GM12874 (cell line): ENCODE results near the gene PALLD.

Source experiments
- TF ChIP-seq, protein P1 (sequence below): IDR thresholded peaks from 2 replicates; pipeline ENCODE4 v1.5.1; 2011; ENCODE audit warnings: low read depth, mild to moderate bottlenecking, control low read depth, low read length, moderate library complexity; ENCODE audit not compliant: insufficient read depth

The PALLD gene

DNA sequence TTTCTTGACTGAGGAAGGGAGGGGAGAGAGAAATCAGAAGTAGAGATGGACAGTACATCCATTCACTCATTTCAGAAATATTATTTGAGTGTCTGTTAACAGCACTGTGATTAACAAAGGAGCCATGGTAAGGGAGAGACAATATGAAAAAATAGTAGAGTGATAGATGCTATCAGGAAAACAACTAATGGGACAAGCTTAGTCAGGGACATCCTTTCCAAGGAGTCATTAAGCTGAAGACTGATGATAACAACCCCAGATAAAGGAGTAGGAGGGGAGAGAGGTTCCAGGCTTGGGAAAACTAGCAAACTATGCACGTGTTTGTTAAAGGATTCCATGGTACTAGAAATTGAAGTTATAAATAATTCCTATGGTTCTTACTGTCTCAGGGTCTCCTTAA lies 391.0 kb downstream of the PALLD start:
- TF ChIP-seq, protein P1, sequence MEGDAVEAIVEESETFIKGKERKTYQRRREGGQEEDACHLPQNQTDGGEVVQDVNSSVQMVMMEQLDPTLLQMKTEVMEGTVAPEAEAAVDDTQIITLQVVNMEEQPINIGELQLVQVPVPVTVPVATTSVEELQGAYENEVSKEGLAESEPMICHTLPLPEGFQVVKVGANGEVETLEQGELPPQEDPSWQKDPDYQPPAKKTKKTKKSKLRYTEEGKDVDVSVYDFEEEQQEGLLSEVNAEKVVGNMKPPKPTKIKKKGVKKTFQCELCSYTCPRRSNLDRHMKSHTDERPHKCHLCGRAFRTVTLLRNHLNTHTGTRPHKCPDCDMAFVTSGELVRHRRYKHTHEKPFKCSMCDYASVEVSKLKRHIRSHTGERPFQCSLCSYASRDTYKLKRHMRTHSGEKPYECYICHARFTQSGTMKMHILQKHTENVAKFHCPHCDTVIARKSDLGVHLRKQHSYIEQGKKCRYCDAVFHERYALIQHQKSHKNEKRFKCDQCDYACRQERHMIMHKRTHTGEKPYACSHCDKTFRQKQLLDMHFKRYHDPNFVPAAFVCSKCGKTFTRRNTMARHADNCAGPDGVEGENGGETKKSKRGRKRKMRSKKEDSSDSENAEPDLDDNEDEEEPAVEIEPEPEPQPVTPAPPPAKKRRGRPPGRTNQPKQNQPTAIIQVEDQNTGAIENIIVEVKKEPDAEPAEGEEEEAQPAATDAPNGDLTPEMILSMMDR, result no peak

DNA sequence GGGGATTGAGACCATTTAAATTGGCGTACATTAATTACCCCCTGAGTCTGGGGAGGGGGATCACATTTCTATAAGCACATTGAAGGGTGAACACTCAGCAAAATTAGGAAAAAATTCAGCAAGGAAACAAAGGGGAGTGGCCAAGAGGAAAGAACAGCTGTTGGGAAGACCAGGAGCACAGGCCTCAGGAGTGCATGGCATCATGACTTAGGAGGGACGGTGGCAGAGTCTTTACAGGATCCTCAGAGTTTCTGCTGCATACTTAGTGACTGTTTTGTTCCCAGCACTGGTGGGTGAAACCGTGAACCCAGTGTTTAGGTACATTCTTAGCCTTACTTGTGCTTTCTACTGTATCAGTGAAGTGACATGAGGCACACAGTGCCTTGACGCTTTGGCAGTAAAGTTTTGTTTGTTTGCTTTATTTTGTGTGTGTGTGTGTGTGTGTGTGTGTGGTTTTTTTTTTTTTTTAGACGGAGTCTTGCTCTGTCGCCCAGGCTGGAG lies 391.9 kb downstream of the PALLD start:
- TF ChIP-seq, protein P1, result no peak

DNA sequence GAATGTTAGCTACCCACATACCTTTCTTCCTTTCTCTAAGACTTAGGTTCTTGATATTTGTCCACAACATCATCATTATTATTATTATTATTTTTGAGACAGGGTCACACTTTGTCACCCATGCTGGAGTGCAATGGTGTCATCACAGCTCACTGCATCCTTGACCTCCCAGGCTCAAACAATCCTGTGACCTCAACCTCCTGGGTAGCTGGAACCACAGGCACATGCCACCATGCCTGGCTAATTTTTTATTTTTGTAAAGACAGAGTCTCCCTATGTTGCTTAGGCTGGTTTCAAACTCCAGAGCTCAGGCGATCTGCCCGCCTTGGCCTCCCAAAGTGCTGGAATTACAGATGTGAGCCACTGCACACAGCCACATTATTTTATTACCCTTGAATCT lies 394.2 kb downstream of the PALLD start:
- TF ChIP-seq, protein P1, result no peak

DNA sequence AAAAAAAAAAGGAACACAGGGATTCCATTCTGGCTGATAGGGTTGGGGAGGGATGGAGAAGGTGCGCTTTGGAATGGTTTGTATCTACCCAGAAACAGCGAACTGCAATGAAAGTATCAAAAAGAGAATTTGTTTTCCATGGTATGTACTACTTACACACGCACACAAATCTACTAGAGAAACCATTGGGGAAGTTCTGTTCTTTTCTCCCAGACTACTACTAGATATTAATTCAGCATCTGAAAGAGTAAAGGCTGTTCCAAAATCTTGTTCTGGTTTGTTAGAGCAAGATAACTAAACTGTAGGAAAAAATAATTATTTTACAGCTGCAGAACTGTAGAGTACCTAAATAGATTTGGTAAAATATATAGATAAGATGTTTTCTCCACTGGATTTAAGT lies 394.8 kb downstream of the PALLD start:
- TF ChIP-seq, protein P1, result no peak

DNA sequence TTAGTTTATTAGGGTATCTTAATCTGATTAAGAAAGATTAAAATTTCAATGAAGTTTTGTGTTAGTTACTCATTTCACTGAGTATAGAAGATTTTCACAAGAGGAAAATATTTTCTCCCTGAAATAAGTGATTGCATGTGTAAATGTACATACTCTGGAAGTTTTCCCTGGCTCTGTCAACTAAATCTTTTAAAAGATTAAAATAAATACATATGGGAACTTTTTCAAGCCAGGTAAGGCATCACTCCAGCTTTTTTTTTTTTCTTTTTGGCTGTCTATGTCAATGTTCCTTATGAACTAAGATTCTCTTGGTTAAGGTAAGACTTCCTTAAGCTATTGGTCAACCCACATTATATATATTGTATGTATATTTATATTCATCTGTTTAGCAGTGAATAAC lies 395.6 kb downstream of the PALLD start:
- TF ChIP-seq, protein P1, result no peak

DNA sequence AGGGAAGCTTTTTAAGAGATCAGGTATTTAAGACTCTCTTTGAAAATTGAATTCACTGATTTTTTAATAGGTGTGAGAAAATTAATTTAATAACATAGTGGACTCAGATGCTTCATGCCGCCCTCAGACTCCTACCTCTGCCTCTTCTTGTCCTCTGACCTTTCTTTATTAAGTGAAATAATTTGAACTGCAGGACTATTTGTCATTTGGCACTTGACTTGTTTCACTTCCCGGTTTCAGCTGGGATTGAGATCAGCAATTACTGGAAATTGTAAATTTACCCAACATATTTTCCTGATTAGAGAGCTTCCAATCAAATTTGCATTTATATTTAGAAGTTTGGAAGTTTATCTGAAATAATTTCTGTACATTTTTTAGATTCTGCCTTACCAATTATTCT lies 396.4 kb downstream of the PALLD start:
- TF ChIP-seq, protein P1, result no peak

DNA sequence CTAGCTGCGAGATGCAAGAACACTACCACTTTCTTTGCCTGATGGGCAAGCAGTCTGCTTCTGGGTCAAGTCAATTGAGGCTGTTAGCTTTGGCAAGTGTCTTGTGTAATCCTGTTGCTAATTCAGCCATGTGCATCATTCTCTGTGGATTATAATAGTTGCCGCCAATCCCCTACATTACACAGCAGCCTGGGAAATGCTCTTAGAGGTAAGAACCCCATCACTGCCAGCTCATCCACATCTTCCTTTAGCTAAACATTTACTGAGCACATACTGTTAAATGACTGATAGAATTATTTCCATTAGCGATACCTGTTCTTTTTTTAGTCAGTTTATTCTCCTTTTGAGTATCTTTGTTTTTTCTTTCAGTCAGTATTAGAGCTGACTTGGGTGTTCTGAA lies 397.0 kb downstream of the PALLD start:
- TF ChIP-seq, protein P1, result no peak
